ENCODE data around the gene GLI1. TPM values are rescaled to one million over a fixed set of nuclear protein-coding genes. Genes with fewer than 3 reads are reported as not detected.

The GLI1 gene
- total RNA-seq, 1 experiment from 2014 or later: 0.54 TPM

DNA sequence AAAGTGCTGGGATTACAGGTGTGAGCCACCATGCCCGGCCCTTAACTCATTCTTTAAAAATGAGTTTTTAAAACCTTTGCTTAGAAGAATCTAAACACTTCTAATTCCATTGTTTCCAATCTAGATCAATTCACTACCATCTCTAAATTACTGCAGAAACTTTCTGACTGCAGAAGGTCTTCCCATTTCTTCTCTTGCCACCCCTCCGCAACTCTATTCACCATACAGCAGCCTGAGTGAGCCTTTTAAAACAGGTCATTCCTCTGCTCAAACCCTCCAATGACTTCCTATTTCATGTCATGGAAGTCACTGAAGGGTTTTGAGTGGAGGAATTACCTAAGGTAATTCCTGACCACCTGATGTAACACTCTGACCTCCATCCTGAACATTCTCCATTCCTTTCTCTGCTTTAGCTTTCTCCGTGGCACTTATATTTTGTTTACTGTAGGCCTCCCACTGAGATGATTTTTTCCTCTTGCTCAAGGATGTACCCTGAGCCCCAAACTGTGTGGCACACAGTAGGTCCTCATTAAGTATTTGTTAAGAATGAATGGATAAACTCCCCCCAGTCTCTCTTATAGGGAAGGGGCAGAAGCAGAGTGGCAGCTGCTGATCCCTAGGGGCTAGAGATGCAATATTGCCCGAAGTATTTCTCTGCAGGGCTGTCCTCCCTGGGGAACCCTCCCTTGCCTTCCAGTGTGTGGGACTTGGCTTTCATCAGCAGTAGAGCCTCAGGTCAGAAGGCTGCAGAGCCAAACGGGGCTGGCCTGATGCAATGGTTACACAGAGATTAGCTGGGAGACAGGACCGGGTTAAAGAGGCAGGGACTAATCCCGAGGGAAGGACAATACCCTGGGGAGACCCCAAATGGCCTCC, 59.6 kb downstream of the GLI1 start:
- CTCF ChIA-PET: interaction anchor here (0.6 kb wide), 2 partner anchors 242 to 498 kb away, joined by 3 to 4 read pairs; no protein-coding TSS in a partner anchor
- Mint-ChIP-seq H3K36me3 (ENCODE audit: insufficient read depth, unreplicated experiment) (peaks cover 100% of the 10 kb centered on the region), H3K4me3 (ENCODE audit: low read depth, unreplicated experiment) (peak overlapping the region; percentile 95), H3K9me3 (ENCODE audit: low read depth, unreplicated experiment) (no peaks in the 10 kb centered on the region), H3K4me1 (ENCODE audit: low read depth, unreplicated experiment) (peaks cover 42% of the 10 kb centered on the region), H3K27me3 (ENCODE audit: unreplicated experiment) (no peaks in the 10 kb centered on the region), H3K27ac (ENCODE audit: unreplicated experiment) (peak overlapping the region; percentile 100)
- no TSS peak for BruUV-seq (replicated peaks)
- no peak for DNase-seq
- TF ChIP-seq, protein P1, sequence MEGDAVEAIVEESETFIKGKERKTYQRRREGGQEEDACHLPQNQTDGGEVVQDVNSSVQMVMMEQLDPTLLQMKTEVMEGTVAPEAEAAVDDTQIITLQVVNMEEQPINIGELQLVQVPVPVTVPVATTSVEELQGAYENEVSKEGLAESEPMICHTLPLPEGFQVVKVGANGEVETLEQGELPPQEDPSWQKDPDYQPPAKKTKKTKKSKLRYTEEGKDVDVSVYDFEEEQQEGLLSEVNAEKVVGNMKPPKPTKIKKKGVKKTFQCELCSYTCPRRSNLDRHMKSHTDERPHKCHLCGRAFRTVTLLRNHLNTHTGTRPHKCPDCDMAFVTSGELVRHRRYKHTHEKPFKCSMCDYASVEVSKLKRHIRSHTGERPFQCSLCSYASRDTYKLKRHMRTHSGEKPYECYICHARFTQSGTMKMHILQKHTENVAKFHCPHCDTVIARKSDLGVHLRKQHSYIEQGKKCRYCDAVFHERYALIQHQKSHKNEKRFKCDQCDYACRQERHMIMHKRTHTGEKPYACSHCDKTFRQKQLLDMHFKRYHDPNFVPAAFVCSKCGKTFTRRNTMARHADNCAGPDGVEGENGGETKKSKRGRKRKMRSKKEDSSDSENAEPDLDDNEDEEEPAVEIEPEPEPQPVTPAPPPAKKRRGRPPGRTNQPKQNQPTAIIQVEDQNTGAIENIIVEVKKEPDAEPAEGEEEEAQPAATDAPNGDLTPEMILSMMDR (IDR thresholded peaks at IDR 0.05; ENCODE audit: unreplicated experiment): no peak
- intact Hi-C loops (cut with micrococcal nuclease; ENCODE audit: unreplicated experiment): no loop called here

DNA sequence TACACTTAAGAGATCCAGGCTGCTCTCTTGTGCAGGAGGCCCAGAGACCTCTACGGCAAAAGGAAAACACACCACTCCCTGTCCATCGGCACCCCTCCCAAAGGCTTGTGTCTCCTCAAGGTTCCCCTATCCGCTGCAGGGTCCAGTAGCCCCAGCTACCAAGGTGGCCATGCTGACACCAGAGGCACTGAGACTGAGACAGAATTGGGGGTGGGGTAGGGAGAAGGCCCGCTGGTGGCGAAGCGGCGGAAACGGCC, 60.1 kb downstream of the GLI1 start:
- CTCF ChIA-PET: interaction anchor here (0.6 kb wide), 2 partner anchors 242 to 272 kb away, joined by 3 to 4 read pairs; no protein-coding TSS in a partner anchor
- H3K27ac Mint-ChIP-seq (ENCODE audit: unreplicated experiment): peak overlapping the region; percentile 100
- intact Hi-C loops (cut with micrococcal nuclease; ENCODE audit: unreplicated experiment): no loop called here
- H3K4me1 Mint-ChIP-seq (ENCODE audit: low read depth, unreplicated experiment): peaks cover 48% of the 10 kb centered on the region
- peaks cover 99% of the 10 kb centered on the region for H3K36me3 Mint-ChIP-seq (ENCODE audit: insufficient read depth, unreplicated experiment)
- TF ChIP-seq, protein P1 (IDR thresholded peaks at IDR 0.05; ENCODE audit: unreplicated experiment): no peak
- no TSS peak for BruUV-seq (replicated peaks)
- H3K4me3 Mint-ChIP-seq (ENCODE audit: low read depth, unreplicated experiment): peak overlapping the region; percentile 95
- no peak for DNase-seq
- H3K9me3 Mint-ChIP-seq (ENCODE audit: low read depth, unreplicated experiment): no peaks in the 10 kb centered on the region
- H3K27me3 Mint-ChIP-seq (ENCODE audit: unreplicated experiment): no peaks in the 10 kb centered on the region

DNA sequence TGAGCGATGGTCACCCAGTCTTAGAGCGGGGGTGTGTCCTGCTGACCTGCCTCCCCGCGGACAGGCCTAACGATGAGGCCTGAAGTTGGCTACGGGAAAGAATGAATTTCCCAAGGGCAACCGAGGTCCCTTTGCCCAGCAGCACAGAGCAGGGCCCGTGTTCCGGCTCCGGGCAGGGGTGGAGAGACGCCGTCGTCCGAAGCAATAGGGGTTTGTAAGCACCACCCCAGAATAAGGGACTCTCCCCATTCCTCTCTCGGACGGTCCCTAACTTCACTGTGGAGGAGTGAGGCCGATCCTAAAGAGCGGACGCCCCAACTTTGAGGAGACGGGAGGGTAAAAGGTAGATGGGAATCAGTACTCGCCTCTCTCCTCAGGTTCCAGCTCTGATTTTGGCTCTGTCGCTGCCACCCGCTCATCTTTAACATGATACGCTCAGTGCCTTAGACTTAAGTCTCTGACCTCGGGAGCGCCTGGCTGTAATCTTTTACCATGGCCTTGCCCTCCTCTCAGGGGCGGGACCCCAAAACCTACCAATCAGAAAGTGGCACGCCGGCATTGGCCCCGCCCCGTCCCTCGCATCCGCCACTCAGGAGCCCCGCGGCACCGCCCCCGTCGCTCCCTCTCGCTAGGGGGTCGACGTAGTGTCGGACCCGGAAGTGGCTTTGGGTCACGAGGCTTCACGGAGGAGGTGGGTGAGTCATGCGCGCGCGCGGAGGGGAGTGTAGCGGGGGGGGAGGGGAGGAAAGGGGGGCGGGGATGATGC, 60.7 kb downstream of the GLI1 start, which contains the start of gene DDIT3:
Gene DDIT3 (minus strand): TSS at position 462 of the 766 bp plus-strand sequence. CDS start 3,108 bp downstream, outside the sequence.
- H3K27ac Mint-ChIP-seq (ENCODE audit: unreplicated experiment): peak within 1 kb of the TSS; percentile 100
- H3K4me3 Mint-ChIP-seq (ENCODE audit: low read depth, unreplicated experiment): peak within 1 kb of the TSS; percentile 95
- TF ChIP-seq, protein P1 (IDR thresholded peaks at IDR 0.05; ENCODE audit: unreplicated experiment): no peak
- peaks cover 99% of the 10 kb centered on the region for H3K36me3 Mint-ChIP-seq (ENCODE audit: insufficient read depth, unreplicated experiment)
- H3K27me3 Mint-ChIP-seq (ENCODE audit: unreplicated experiment): no peaks in the 10 kb centered on the region
- intact Hi-C loops (cut with micrococcal nuclease; ENCODE audit: unreplicated experiment): no loop called here
- H3K9me3 Mint-ChIP-seq (ENCODE audit: low read depth, unreplicated experiment): no peaks in the 10 kb centered on the region
- BruUV-seq (replicated peaks): TSS peak; percentile 66
- CTCF ChIA-PET: interaction anchor here (0.6 to 0.8 kb wide), 4 partner anchors 27 to 962 kb away, joined by 3 to 4 read pairs (median 3); partner anchors contain the start of gene DCTN2
- peak; percentile 100 for DNase-seq
- H3K4me1 Mint-ChIP-seq (ENCODE audit: low read depth, unreplicated experiment): peaks cover 51% of the 10 kb centered on the region

DNA sequence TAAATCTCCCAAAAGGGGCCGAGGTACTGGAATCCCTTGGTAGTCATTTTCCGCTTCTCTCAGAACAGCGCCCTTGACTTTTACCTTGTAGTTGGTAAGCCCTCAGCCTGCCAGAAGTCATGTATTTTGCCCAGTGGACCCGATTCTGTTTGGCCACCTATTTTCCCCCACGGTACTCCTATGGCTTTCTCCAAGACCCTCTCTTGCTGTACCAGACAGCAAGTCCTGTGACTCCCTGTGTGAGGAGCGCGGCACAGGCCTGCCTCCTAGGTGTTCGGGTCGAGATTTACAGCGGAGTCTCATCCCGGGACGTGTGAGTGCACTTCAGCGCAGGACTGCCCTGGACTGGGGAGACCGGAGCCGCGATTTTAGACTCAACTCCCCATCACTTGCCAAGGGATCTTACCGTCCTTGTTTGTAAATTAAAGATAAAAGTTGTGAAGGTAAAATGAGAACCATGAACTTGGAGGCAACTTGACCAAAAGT, 62.0 kb downstream of the GLI1 start:
- CTCF ChIA-PET: no interaction called here
- Mint-ChIP-seq H3K4me3 (ENCODE audit: low read depth, unreplicated experiment) (peak overlapping the region; percentile 95), H3K27ac (ENCODE audit: unreplicated experiment) (peak overlapping the region; percentile 100), H3K9me3 (ENCODE audit: low read depth, unreplicated experiment) (no peaks in the 10 kb centered on the region), H3K36me3 (ENCODE audit: insufficient read depth, unreplicated experiment) (peaks cover 99% of the 10 kb centered on the region), H3K27me3 (ENCODE audit: unreplicated experiment) (no peaks in the 10 kb centered on the region), H3K4me1 (ENCODE audit: low read depth, unreplicated experiment) (peaks cover 51% of the 10 kb centered on the region)
- TF ChIP-seq, protein P1 (IDR thresholded peaks at IDR 0.05; ENCODE audit: unreplicated experiment): no peak
- intact Hi-C loops (cut with micrococcal nuclease; ENCODE audit: unreplicated experiment): no loop called here
- DNase-seq: peak; percentile 64
- no TSS peak for BruUV-seq (replicated peaks)

Small RNAs within 50 kb of the gene (microRNA-seq; reads per million reads assigned to microRNA genes)
- gene MIR616: 2.1 reads per million
- 1.8 reads per million for gene MIR6758

Other genes starting within 250 kb of the GLI1 start
- 2.0 and 4.1 TPM in 2 replicates for gene NXPH4, start 243.0 kb upstream of the GLI1 start, total RNA-seq (2022)
- 203 and 243 TPM in 2 replicates for gene SHMT2, start 230.1 kb upstream of the GLI1 start, total RNA-seq (2022)
- gene STAC3, start 208.6 kb upstream of the GLI1 start, total RNA-seq (2022): 5.0 and 7.0 TPM in 2 replicates
- 77.3 and 87.6 TPM in 2 replicates for gene R3HDM2, start 28.7 kb upstream of the GLI1 start, total RNA-seq (2022)
- not detected in 2 replicates for gene INHBC, start 25.0 kb upstream of the GLI1 start, total RNA-seq (2022)
- 0.38 and 0.64 TPM in 2 replicates for gene INHBE, start 4.5 kb upstream of the GLI1 start, total RNA-seq (2022)
- 0.39 TPM in 1 of 2 replicates, not detected in the other for gene ARHGAP9, start 20.1 kb downstream of the GLI1 start, total RNA-seq (2022)
- gene MARS1, start 28.3 kb downstream of the GLI1 start, total RNA-seq (2022): 358 and 369 TPM in 2 replicates
- gene DDIT3, start 60.7 kb downstream of the GLI1 start, total RNA-seq (2022): 70.2 and 80.5 TPM in 2 replicates
- 119 and 127 TPM in 2 replicates for gene MBD6, start 63.0 kb downstream of the GLI1 start, total RNA-seq (2022)
- 121 and 131 TPM in 2 replicates for gene DCTN2, start 87.4 kb downstream of the GLI1 start, total RNA-seq (2022)
- gene KIF5A, start 90.3 kb downstream of the GLI1 start, total RNA-seq (2022): 0.10 TPM in 1 of 2 replicates, not detected in the other
- gene PIP4K2C, start 131.4 kb downstream of the GLI1 start, total RNA-seq (2022): 66.3 and 80.3 TPM in 2 replicates
- gene DTX3, start 145.0 kb downstream of the GLI1 start, total RNA-seq (2022): 23.1 and 25.9 TPM in 2 replicates
- gene ARHGEF25, start 151.7 kb downstream of the GLI1 start, total RNA-seq (2022): 2.2 and 4.7 TPM in 2 replicates
- gene B4GALNT1, start 173.4 kb downstream of the GLI1 start, total RNA-seq (2022): 8.1 and 11.1 TPM in 2 replicates
- gene OS9, start 234.3 kb downstream of the GLI1 start, total RNA-seq (2022): 221 and 258 TPM in 2 replicates

Data from Calu3 (cell line).